Stimulated activated CD4-positive, alpha-beta T cell treated with anti-CD3 and anti-CD28 coated beads, TNF-alpha, amount 100 ng/mL, for 1 hour (primary cell): ENCODE results near the gene PUDP.
"Not testable (repeated sequence)": the region's sequence is repeated elsewhere in the genome, so short reads cannot be mapped to it uniquely, and the experiment has no call there.

Source experiments
- DNase-seq, 3 donors: peaks; one replicate each; pipeline ENCODE4 v3.0.0-alpha.2; 2020; ENCODE audit warnings: low read depth in 3 of 3, low spot score in 1 of 3

The PUDP gene

DNA sequence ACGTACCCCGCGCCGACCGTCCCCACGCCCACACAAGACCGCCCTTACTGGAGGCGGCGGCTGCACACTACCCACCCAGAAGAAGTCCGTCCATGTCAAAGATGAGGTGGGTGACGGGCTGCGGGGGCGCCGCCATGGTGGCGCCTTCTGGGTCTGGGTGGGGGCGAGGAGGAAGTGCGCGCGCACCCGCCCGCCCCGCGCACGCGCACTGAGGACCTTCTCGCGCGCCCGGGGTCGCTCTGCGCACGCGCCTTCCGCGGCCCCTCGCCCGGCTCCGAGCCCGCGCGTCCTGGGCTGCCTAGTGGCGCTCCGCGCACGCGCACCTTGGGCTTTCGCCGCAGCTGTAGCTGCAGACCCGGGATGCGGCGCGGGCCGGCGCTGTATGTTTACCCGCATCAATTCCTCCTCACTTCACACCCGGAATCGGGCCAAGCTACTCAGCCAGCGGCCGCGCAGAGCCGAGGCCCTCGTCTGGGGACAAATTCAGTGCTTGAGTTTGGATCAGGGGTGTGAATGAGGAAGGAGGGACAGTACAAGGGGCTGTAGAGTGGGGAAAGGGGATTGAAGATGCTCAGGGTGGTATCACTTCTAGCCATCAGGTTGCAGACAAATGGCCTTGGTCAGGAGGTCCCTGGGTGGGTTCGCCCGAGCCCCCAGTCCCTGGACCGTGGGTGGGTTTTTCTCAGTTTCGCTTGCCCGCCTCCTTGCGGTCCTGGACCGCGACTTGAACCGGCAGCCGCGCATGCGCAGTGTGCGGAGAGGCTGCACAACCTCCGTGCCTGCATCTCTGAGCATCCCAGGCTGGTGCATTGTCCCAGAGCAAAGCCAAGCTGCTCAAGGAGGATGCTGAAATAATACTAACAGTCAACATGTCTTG, at the start of gene PUDP:
PUDP (minus strand) TSS at position 176 of the 877 bp plus-strand sequence; CDS start at position 136, 40 bp downstream.
- DNase-seq: peak; percentile 57 to 87 (median 67)

DNA sequence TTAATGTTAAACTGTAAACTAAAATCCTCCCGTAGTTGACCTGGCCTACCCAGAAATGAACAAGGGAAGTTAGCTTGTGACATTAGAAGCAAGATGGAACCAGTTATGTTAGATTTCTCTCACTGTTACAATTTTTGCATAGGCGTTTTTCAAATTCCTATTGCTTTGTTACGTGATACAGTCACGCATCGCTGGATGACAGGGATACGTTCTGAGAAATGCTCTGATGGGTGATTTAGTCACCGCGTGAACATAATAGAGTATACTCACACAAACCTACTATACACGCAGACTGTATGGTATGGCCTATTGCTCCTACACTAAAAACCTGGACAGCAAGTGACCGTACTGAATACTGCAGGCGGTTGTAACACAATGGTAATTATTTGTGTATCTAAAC, 46.7 kb upstream of the PUDP start:
- no peak for DNase-seq

DNA sequence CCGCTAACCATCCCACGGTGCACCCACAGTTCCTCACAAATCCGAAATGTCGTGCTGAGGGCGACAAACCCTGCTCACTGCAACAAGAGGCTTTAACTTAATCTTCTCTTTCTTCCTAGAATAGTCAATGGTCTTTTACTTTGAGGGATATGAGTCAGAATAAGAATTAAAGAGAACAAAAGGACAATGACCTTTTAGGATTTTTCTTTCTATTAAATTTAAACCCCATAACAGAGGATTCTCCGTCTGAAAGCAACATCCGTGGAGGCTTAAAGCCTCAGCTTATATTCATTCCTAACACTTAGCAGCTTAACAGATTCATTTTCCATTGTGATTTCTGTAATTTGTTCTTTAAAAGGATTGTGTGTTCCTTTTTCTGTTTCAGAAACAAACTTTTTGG, 44.9 kb upstream of the PUDP start:
- DNase-seq: no peak

GRCh38 chrX:7191681-7192110, 43.7 kb upstream of the PUDP start:
- no peak for DNase-seq

- no peak for DNase-seq
Observed at GRCh38 chrX:7190157-7190556, 42.2 kb upstream of the PUDP start.

DNA sequence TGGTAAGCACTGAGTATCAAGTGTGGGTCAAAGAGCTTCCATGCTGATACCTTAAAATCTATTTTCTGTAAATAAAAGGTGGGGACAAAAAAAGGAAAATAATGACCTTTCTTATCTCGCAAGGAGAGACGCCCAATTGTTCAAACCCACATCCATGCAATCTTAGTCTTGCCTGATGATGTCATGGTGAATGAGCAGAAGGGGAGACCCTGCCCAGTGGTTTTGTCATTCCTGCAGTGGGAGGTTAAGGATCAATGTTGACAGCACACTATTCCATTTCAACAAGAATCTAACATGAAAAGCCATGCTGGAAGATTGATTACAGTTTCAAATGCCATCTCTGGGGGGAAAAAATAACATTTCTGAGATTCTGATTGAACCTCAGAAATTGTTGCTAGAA, 40.7 kb upstream of the PUDP start:
- no peak for DNase-seq

- DNase-seq: no peak
Observed at GRCh38 chrX:7184816-7185215, 36.9 kb upstream of the PUDP start.

DNA sequence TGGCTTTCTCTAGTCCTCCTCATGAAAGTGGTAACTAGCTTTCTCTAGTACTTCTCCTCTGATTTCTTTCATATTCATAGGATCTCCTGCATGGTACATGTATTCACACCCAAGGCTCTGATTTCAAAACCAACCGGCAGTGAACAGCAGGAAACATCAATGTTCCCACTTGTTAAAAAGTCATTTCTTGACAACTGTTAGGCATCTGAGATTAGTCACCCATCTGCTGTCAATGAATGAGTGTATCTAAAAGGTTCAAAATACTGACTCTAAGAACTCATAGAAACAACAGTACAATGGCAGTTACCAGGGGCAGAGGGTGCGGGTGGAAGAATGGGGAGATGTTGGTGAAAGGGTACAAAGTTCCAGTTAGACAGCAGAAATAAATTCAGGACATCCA, 31.5 kb upstream of the PUDP start:
- DNase-seq: no peak

DNA sequence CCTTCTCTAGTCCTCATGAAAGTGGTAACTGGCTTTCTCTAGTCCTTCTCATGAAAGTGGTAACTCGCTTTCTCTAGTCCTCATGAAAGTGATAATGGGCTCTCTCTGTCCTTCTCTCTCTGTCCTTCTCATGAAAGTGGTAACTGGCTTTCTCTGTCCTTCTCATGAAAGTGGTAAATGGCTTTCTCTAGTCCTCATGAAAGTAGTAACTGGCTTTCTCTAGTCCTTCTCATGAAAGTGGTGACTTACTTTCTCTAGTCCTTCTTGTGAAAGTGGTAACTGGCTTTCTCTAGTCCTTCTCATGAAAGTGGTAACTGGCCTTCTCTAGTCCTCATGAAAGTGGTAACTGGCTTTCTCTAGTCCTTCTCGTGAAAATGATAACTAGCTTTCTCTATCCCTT, 30.9 kb upstream of the PUDP start:
- DNase-seq: not testable (repeated sequence)

GRCh38 chrX:7170898-7171297, 22.9 kb upstream of the PUDP start:
- DNase-seq: peak in 1 of 3 donors; percentile 3

- no peak for DNase-seq
Observed at GRCh38 chrX:7169627-7170026, 21.7 kb upstream of the PUDP start.

DNA sequence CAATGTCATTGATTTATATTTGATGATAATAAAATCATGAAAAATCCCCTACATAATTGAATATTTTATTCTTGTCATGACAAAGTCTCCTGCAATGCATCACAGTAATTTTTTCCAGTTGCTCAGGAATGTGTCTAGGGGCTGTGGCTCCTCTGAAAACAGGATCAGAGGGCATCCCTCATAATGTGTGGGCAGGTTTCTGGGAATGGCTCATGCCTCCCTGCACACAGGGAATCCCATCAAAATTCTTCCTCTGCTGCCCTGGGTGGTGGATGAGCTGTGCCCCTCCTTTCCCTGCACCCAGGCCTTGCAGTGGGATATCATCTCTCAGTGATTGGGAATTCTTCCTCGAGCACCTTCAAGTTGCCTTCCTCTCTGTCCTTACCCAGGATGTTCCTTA, 20.4 kb upstream of the PUDP start:
- no peak for DNase-seq

- no peak for DNase-seq
Observed at GRCh38 chrX:7164174-7164573, 16.2 kb upstream of the PUDP start.

- no peak for DNase-seq
Observed at GRCh38 chrX:7163146-7163677, 15.3 kb upstream of the PUDP start.

- no peak for DNase-seq
Observed at GRCh38 chrX:7159149-7159861, 11.4 kb upstream of the PUDP start.

GRCh38 chrX:7158468-7158990, 10.6 kb upstream of the PUDP start:
- no peak for DNase-seq

- no peak for DNase-seq
Observed at GRCh38 chrX:7156879-7157278, 8.9 kb upstream of the PUDP start.

- DNase-seq: no peak
Observed at GRCh38 chrX:7155163-7155562, 7.2 kb upstream of the PUDP start.

- DNase-seq: no peak
Observed at GRCh38 chrX:7154041-7154597, 6.2 kb upstream of the PUDP start.

DNA sequence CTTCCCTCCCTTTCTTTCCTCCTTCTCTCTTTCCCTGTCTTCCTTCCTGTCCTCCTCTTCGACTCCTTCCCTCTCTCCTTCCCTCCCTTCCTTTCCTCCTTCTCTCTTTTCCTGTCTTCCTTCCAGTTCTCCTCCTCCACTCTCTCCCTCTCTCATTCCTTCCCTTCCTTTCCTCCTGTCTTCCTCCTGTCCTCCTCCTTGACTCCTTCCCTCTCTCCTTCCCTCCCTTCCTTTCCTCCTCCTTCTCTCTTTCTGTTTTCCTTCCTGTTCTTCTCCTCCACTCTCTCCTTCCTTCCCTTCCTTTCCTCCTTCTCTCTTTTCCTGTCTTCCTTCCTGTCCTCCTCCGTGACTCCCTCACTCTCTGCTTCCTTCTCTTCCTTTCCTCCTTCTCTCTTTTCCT, 5.3 kb upstream of the PUDP start:
- no peak for DNase-seq

- no peak for DNase-seq
Observed at GRCh38 chrX:7149411-7149810, 1.5 kb upstream of the PUDP start.
